ENCODE data around the gene EVA1A.

The EVA1A gene

GRCh38 chr2:75476761-75477160 lies 84.0 kb downstream of the EVA1A start:
- H3K9ac ChIP-seq: peak overlapping the region; percentile 39
- no peaks in the 10 kb centered on the region for H3K36me3 ChIP-seq
- TF ChIP-seq Cebpa-rat (IDR thresholded peaks at IDR 0.05): no peak
- H3K4me3 ChIP-seq: 0 out of 2 replicates have a peak overlapping the region, but pooled peaks have one; percentile 2
- H3K27me3 ChIP-seq: no peaks in the 10 kb centered on the region
- no peaks in the 10 kb centered on the region for H4K20me1 ChIP-seq
- peak overlapping the region; percentile 78 for H3K27ac ChIP-seq
- H3K4me2 ChIP-seq: peak overlapping the region; percentile 67
- peaks cover 16% of the 10 kb centered on the region for H3K9me3 ChIP-seq
- peaks cover 67% of the 10 kb centered on the region for H3K4me1 ChIP-seq

GRCh38 chr2:75475976-75476375 lies 84.8 kb downstream of the EVA1A start:
- Histone ChIP-seq H3K4me2 (peak overlapping the region; percentile 67), H3K27ac (peak overlapping the region; percentile 78), H3K4me3 (no peak overlapping the region), H3K9ac (peak overlapping the region; percentile 21; the same call in 1 of the 2 replicates), H3K27me3 (no peaks in the 10 kb centered on the region), H3K9me3 (peaks cover 16% of the 10 kb centered on the region), H3K4me1 (peaks cover 59% of the 10 kb centered on the region), H3K36me3 (no peaks in the 10 kb centered on the region), H4K20me1 (no peaks in the 10 kb centered on the region)
- TF ChIP-seq Cebpa-rat (IDR thresholded peaks at IDR 0.05): no peak

- Histone ChIP-seq H3K4me3 (no peak overlapping the region), H3K36me3 (no peaks in the 10 kb centered on the region), H3K9ac (no peak overlapping the region), H3K4me1 (peaks cover 54% of the 10 kb centered on the region), H4K20me1 (no peaks in the 10 kb centered on the region), H3K27ac (peak overlapping the region; percentile 78), H3K4me2 (peak overlapping the region; percentile 67), H3K9me3 (peaks cover 16% of the 10 kb centered on the region), H3K27me3 (no peaks in the 10 kb centered on the region)
- TF ChIP-seq Cebpa-rat (IDR thresholded peaks at IDR 0.05): no peak
Measured at GRCh38 chr2:75475049-75475448, 85.7 kb downstream of the EVA1A start.

- H3K36me3 ChIP-seq: no peaks in the 10 kb centered on the region
- no peak for TF ChIP-seq Cebpa-rat (IDR thresholded peaks at IDR 0.05)
- H3K27me3 ChIP-seq: no peaks in the 10 kb centered on the region
- peak overlapping the region; percentile 67 for H3K4me2 ChIP-seq
- no peak overlapping the region for H3K9ac ChIP-seq
- H3K9me3 ChIP-seq: peaks cover 16% of the 10 kb centered on the region
- H3K4me3 ChIP-seq: no peak overlapping the region
- H4K20me1 ChIP-seq: no peaks in the 10 kb centered on the region
- H3K27ac ChIP-seq: 0 out of 2 replicates have a peak overlapping the region, but pooled peaks have one; percentile 78
- H3K4me1 ChIP-seq: peaks cover 46% of the 10 kb centered on the region
Measured at GRCh38 chr2:75474115-75474514, 86.6 kb downstream of the EVA1A start.

- no peak for TF ChIP-seq Cebpa-rat (IDR thresholded peaks at IDR 0.05)
Measured at GRCh38 chr2:75466708-75467311, 93.9 kb downstream of the EVA1A start.

GRCh38 chr2:75465317-75465984 lies 95.3 kb downstream of the EVA1A start:
- Histone ChIP-seq H3K4me1 (no peaks in the 10 kb centered on the region), H3K4me2 (no peak overlapping the region), H4K20me1 (no peaks in the 10 kb centered on the region), H3K9ac (no peak overlapping the region), H3K27me3 (no peaks in the 10 kb centered on the region), H3K27ac (no peak overlapping the region), H3K36me3 (no peaks in the 10 kb centered on the region), H3K9me3 (no peaks in the 10 kb centered on the region), H3K4me3 (no peak overlapping the region)
- no peak for TF ChIP-seq Cebpa-rat (IDR thresholded peaks at IDR 0.05)

More at GRCh38 chr2:75466708-75467311, 93.9 kb downstream of the EVA1A start:
- no peaks in the 10 kb centered on the region for H3K9me3 ChIP-seq
- no peaks in the 10 kb centered on the region for H3K27me3 ChIP-seq
- no peaks in the 10 kb centered on the region for H3K4me1 ChIP-seq
- no peaks in the 10 kb centered on the region for H4K20me1 ChIP-seq
- no peak overlapping the region for H3K4me2 ChIP-seq
- no peak overlapping the region for H3K4me3 ChIP-seq
- H3K27ac ChIP-seq: no peak overlapping the region
- no peak overlapping the region for H3K9ac ChIP-seq
- no peaks in the 10 kb centered on the region for H3K36me3 ChIP-seq

GRCh38 chr2:75464348-75464946 lies 96.3 kb downstream of the EVA1A start:
- Histone ChIP-seq H4K20me1 (no peaks in the 10 kb centered on the region), H3K9ac (no peak overlapping the region), H3K4me1 (no peaks in the 10 kb centered on the region), H3K36me3 (no peaks in the 10 kb centered on the region), H3K27ac (no peak overlapping the region), H3K9me3 (no peaks in the 10 kb centered on the region), H3K4me2 (no peak overlapping the region), H3K4me3 (no peak overlapping the region), H3K27me3 (no peaks in the 10 kb centered on the region)
- TF ChIP-seq Cebpa-rat (IDR thresholded peaks at IDR 0.05): no peak

- no peaks in the 10 kb centered on the region for H4K20me1 ChIP-seq
- no peak overlapping the region for H3K27ac ChIP-seq
- TF ChIP-seq Cebpa-rat (IDR thresholded peaks at IDR 0.05): no peak
- H3K9me3 ChIP-seq: no peaks in the 10 kb centered on the region
- H3K4me3 ChIP-seq: no peak overlapping the region
- no peaks in the 10 kb centered on the region for H3K36me3 ChIP-seq
- H3K4me2 ChIP-seq: no peak overlapping the region
- H3K27me3 ChIP-seq: no peaks in the 10 kb centered on the region
- no peak overlapping the region for H3K9ac ChIP-seq
- no peaks in the 10 kb centered on the region for H3K4me1 ChIP-seq
Measured at GRCh38 chr2:75462721-75463120, 98.0 kb downstream of the EVA1A start.

GRCh38 chr2:75462206-75462605 lies 98.5 kb downstream of the EVA1A start:
- Histone ChIP-seq H3K27ac (no peak overlapping the region), H3K9me3 (no peaks in the 10 kb centered on the region), H3K4me1 (no peaks in the 10 kb centered on the region), H3K4me3 (no peak overlapping the region), H4K20me1 (no peaks in the 10 kb centered on the region), H3K9ac (no peak overlapping the region), H3K27me3 (no peaks in the 10 kb centered on the region), H3K4me2 (no peak overlapping the region), H3K36me3 (no peaks in the 10 kb centered on the region)
- TF ChIP-seq Cebpa-rat (IDR thresholded peaks at IDR 0.05): no peak

GRCh38 chr2:75460630-75461029 lies 100.1 kb downstream of the EVA1A start:
- no peaks in the 10 kb centered on the region for H3K9me3 ChIP-seq
- H3K36me3 ChIP-seq: no peaks in the 10 kb centered on the region
- no peaks in the 10 kb centered on the region for H3K4me1 ChIP-seq
- H3K9ac ChIP-seq: no peak overlapping the region
- TF ChIP-seq Cebpa-rat (IDR thresholded peaks at IDR 0.05): no peak
- H3K4me3 ChIP-seq: no peak overlapping the region
- no peak overlapping the region for H3K27ac ChIP-seq
- no peaks in the 10 kb centered on the region for H3K27me3 ChIP-seq
- H3K4me2 ChIP-seq: no peak overlapping the region
- H4K20me1 ChIP-seq: no peaks in the 10 kb centered on the region

Measured in BLaER1 (cell line).